ENCODE data around the gene PIK3R5.
"Not testable (repeated sequence)": the region's sequence is repeated elsewhere in the genome, so short reads cannot be mapped to it uniquely, and the experiment has no call there.

PIK3R5 gene

GRCh38 chr17:8965394-8966168 is at the start of gene PIK3R5:
PIK3R5 (minus strand) TSS chr17:8965707; CDS start chr17:8911494, 54,213 bp downstream.
- DNase-seq: peak; percentile 64

GRCh38 chr17:9011001-9011400 is 45.5 kb upstream of the PIK3R5 start:
- DNase-seq: no peak

GRCh38 chr17:9009737-9010136 is 44.2 kb upstream of the PIK3R5 start:
- DNase-seq: no peak

- no peak for DNase-seq
Measured at GRCh38 chr17:9009096-9009495, 43.6 kb upstream of the PIK3R5 start.

GRCh38 chr17:9007052-9007714 is 41.7 kb upstream of the PIK3R5 start:
- DNase-seq: no peak

- no peak for DNase-seq
Measured at GRCh38 chr17:9006175-9006767, 40.8 kb upstream of the PIK3R5 start.

- no peak for DNase-seq
Measured at GRCh38 chr17:9004961-9005285, 39.4 kb upstream of the PIK3R5 start.

- DNase-seq: no peak
Measured at GRCh38 chr17:9004132-9004960, 38.8 kb upstream of the PIK3R5 start.

GRCh38 chr17:9003355-9004131 is 38.0 kb upstream of the PIK3R5 start:
- no peak for DNase-seq

GRCh38 chr17:9002606-9003354 is 37.3 kb upstream of the PIK3R5 start:
- DNase-seq: peak; percentile 40

- no peak for DNase-seq
Measured at GRCh38 chr17:9002227-9002605, 36.7 kb upstream of the PIK3R5 start.

GRCh38 chr17:9001559-9001958 is 36.1 kb upstream of the PIK3R5 start:
- DNase-seq: no peak

- no peak for DNase-seq
Measured at GRCh38 chr17:8997994-8998628, 32.6 kb upstream of the PIK3R5 start.

GRCh38 chr17:8995711-8996110 is 30.2 kb upstream of the PIK3R5 start:
- DNase-seq: no peak

GRCh38 chr17:8994319-8994718 is 28.8 kb upstream of the PIK3R5 start:
- peak; percentile 84 for DNase-seq

- peak; percentile 67 for DNase-seq
Measured at GRCh38 chr17:8991514-8992285, 26.2 kb upstream of the PIK3R5 start.

- not testable (repeated sequence) for DNase-seq
Measured at GRCh38 chr17:8988263-8988935, 22.9 kb upstream of the PIK3R5 start.

GRCh38 chr17:8986295-8986694 is 20.8 kb upstream of the PIK3R5 start:
- no peak for DNase-seq

- DNase-seq: no peak
Measured at GRCh38 chr17:8985054-8985701, 19.7 kb upstream of the PIK3R5 start.
